GM18870 (cell line): ENCODE data around the gene PEX16.

Source experiments
- ATAC-seq: cut with Tn5 transposase; IDR thresholded peaks from one replicate; pipeline ENCODE4 v1.9.1; 2021; ENCODE audit warnings: moderate library complexity; ENCODE audit not compliant: unreplicated experiment

The PEX16 gene

GRCh38 chr11:45931739-45932138 lies 14.1 kb upstream of the PEX16 start:
- ATAC-seq: no peak

- no peak for ATAC-seq
Observed at GRCh38 chr11:45930951-45931570, 13.4 kb upstream of the PEX16 start.

GRCh38 chr11:45930031-45930794 lies 12.5 kb upstream of the PEX16 start:
- peak; percentile 91 for ATAC-seq

- no peak for ATAC-seq
Observed at GRCh38 chr11:45929486-45930030, 11.9 kb upstream of the PEX16 start.

GRCh38 chr11:45928535-45929215 lies 11.0 kb upstream of the PEX16 start:
- no peak for ATAC-seq

- ATAC-seq: no peak
Observed at GRCh38 chr11:45927684-45928413, 10.2 kb upstream of the PEX16 start.

GRCh38 chr11:45927332-45927683 lies 9.6 kb upstream of the PEX16 start:
- ATAC-seq: no peak

- no peak for ATAC-seq
Observed at GRCh38 chr11:45926536-45927331, 9.1 kb upstream of the PEX16 start.

GRCh38 chr11:45926001-45926401 lies 8.3 kb upstream of the PEX16 start:
- no peak for ATAC-seq

GRCh38 chr11:45925550-45925949 lies 7.9 kb upstream of the PEX16 start:
- no peak for ATAC-seq

GRCh38 chr11:45924927-45925326 lies 7.2 kb upstream of the PEX16 start:
- no peak for ATAC-seq

- no peak for ATAC-seq
Observed at GRCh38 chr11:45924036-45924915, 6.6 kb upstream of the PEX16 start.

GRCh38 chr11:45922425-45923082 lies 4.9 kb upstream of the PEX16 start, which contains the start of gene LARGE2:
TSS of gene LARGE2 (plus strand) at chr11:45922656. CDS start at chr11:45922883, 227 bp downstream.
- no peak for ATAC-seq

GRCh38 chr11:45921561-45922424 lies 4.1 kb upstream of the PEX16 start:
- no peak for ATAC-seq

- ATAC-seq: no peak
Observed at GRCh38 chr11:45920531-45921477, 3.1 kb upstream of the PEX16 start.

GRCh38 chr11:45919806-45920530 lies 2.3 kb upstream of the PEX16 start:
- ATAC-seq: no peak
